ENCODE results near the gene SMLR1.
"Not testable (repeated sequence)": the region's sequence is repeated elsewhere in the genome, so short reads cannot be mapped to it uniquely, and the experiment has no call there.

The SMLR1 gene

GRCh38 chr6:130827247-130828149 lies at the start of gene SMLR1:
Gene SMLR1 (plus strand): TSS chr6:130827406. CDS start chr6:130827414, 8 bp downstream.
- DNase-seq: no peak

- DNase-seq: no peak
These were observed 48.1 kb upstream of the SMLR1 start for GRCh38 chr6:130778946-130779657.

- no peak for DNase-seq
These were observed 47.6 kb upstream of the SMLR1 start for GRCh38 chr6:130779658-130780033.

GRCh38 chr6:130780122-130780521 lies 47.1 kb upstream of the SMLR1 start:
- no peak for DNase-seq

GRCh38 chr6:130781557-130781956 lies 45.6 kb upstream of the SMLR1 start:
- no peak for DNase-seq

GRCh38 chr6:130783416-130784107 lies 43.6 kb upstream of the SMLR1 start:
- no peak for DNase-seq

- DNase-seq: no peak
These were observed 39.3 kb upstream of the SMLR1 start for GRCh38 chr6:130787726-130788500.

GRCh38 chr6:130788954-130789353 lies 38.3 kb upstream of the SMLR1 start:
- no peak for DNase-seq

- DNase-seq: peak in 1 of 2 donors; percentile 2
These were observed 33.1 kb upstream of the SMLR1 start for GRCh38 chr6:130794010-130794697.

GRCh38 chr6:130794738-130795137 lies 32.5 kb upstream of the SMLR1 start:
- DNase-seq: no peak

- DNase-seq: no peak
These were observed 30.8 kb upstream of the SMLR1 start for GRCh38 chr6:130796313-130796905.

- no peak for DNase-seq
These were observed 30.1 kb upstream of the SMLR1 start for GRCh38 chr6:130797061-130797460.

GRCh38 chr6:130801368-130801767 lies 25.8 kb upstream of the SMLR1 start:
- DNase-seq: not testable (repeated sequence)

GRCh38 chr6:130810307-130811030 lies 16.7 kb upstream of the SMLR1 start:
- DNase-seq: no peak

- no peak for DNase-seq
These were observed 15.3 kb upstream of the SMLR1 start for GRCh38 chr6:130811932-130812331.

GRCh38 chr6:130814506-130814905 lies 12.7 kb upstream of the SMLR1 start:
- no peak for DNase-seq

- no peak for DNase-seq
These were observed 11.8 kb upstream of the SMLR1 start for GRCh38 chr6:130815200-130816071.

GRCh38 chr6:130822736-130823135 lies 4.5 kb upstream of the SMLR1 start:
- no peak for DNase-seq

GRCh38 chr6:130824978-130825694 lies 2.1 kb upstream of the SMLR1 start:
- DNase-seq: no peak
